ENCODE results near the gene SMAD1.
"Not testable (repeated sequence)": the region's sequence is repeated elsewhere in the genome, so short reads cannot be mapped to it uniquely, and the experiment has no call there.

Gene SMAD1

DNA sequence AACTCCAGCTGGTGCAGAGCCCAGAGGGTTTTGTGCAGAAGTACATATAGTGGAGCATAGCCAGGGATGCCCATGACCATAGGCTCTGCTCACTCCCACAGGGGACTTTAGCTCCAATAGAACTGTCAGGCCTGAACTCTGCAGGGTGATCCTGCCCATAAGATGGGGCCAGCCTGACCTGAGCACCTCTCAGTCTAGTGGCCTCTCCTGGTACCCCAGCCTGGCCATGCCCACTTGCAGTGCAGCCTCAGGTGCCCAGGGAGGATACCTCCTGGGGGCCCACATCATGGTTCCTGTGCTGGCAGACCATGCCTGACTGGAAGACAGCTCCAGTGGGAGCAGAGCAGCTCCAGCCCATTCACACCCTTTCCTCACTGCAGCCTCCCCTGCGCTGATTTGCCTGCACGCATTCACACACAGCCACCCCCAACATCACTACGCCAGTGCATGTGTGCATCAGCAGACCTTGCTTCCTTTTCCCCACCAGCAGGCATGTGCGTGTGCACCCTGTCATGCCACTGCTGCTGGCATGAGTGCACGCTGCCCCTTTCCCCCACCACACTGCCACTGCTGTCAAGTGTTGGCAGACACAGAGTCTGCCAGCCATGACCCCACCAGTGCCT is 84.5 kb downstream of the SMAD1 start:
- DNase-seq: no peak

GRCh38 chr4:145566768-145567167 is 85.1 kb downstream of the SMAD1 start:
- no peak for DNase-seq

DNA sequence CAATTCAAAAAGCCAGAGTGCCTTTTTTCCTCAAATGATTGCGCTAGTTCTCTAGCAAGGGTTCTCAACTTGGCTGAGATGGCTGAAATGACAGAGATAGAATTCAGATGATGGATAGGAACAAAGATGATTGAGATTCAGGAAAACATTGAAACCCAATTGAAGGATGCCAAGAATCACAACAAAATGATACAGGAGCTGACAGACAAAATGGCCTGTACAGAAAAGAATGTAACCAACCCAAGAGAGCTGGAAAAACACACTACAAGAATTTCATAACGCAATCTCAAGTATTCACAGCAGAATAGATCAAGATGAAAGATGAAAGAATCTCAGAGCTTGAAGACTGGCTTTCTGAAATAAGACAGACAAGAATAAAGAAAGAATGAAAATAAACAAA is 85.9 kb downstream of the SMAD1 start:
- DNase-seq: no peak

- not testable (repeated sequence) for DNase-seq
These were observed 92.9 kb downstream of the SMAD1 start for GRCh38 chr4:145574546-145574945.

DNA sequence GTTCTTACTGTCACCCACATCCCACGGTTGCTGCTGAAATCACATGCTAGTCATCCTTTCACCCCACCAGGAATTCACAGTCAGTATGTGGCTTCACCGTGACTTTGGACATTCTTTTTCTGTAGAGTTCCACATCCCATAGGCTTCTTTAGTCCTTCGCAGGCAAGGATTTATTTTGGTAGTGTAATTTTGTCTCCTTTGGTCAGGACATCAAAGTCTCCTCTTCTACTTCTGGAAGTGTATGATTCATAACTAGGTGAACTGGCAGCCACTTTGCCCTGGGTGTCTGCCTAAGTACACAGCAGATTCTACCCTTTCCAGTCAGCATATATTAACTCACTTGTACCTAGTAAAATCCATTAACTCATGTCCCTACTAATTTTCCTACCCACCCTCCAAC is 99.3 kb downstream of the SMAD1 start:
- no peak for DNase-seq

DNA sequence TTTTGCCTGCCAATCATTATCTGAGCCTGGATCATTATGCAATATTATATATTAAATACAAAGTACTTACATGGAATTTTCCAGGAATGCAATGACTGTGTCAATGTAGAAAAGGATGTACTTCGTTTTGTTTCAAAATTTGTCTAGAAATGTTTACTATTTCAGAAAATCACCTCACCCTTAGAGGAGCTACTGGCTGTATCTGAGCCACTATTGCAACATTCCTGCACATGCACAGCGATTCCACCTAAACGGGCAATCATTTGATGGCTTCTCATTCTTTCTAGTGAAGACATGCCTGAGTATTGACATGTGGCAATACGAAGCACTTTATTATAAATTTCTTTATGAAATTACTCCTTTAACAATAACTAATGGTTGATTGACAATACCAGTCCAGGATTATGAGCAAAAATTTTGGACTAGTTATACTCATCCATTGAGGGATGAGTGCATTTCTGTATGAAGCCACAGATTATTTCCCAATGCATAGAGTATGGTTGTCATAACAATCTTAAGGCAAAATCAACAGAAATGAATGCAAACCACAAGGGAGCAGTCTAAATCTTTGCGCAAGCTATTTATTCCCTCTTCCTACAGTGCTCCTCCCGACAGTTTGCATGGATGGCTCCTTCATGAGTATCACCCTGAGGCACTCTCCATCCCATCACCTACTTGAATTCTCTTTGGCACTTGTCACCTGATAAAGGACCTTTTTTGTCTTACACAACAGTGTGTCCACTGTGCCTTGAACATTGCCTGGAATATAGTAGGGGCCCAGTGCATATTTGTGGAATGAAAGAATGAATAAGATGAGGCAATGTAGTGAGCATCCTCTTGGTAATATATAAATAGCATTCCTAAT is 101.8 kb downstream of the SMAD1 start:
- DNase-seq: no peak

DNA sequence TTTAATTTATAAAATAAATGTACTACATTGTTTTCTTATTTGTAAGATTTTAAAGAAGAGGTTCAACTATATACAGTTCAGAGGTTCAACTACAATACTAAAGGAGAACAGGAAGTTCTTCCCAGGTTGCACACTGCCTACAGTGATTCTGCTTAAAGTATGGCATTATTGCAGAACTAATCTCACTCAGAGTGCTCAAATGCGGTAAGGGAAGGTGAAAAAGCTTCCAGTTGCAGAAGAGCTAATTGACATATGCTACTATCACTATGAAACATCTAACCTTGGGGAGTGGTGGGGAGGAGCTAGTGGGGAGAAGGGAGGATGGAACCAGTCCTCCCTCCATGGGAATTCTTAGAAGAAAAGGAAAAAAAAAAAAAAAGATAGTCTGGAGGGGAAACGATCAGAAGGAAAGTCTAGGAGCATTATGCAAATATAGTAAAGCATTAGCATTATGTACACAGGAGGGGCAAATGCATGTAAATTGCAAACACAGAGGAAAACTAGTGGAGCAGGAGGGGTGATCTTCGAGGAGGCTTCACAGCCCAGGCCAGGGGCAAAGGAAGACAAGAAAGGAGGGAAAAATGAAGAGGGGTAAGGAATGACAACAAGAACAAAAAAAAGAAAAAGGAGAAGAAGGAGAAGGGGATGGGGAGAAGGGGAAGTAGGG is 105.6 kb downstream of the SMAD1 start:
- no peak for DNase-seq

DNA sequence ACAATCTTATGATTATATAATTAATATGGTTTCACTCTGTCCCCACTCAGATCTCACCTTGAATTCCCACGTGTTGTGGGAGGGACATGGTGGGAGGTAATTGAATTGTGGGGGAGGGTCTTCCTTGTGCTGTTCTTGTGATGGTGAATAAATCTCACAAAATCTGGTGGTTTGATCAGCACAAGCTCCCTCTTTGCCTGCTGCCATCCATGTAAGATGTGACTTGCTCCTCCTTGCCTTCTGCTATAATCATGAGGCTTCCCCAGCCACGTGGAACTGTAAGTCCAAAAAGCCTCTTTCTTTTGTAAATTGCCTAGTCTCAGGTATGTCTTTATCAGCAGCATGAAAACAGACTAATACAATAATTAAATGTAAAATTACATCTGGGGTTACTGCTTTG is 107.7 kb downstream of the SMAD1 start:
- DNase-seq: not testable (repeated sequence)

GRCh38 chr4:145589916-145590702 is 108.5 kb downstream of the SMAD1 start:
- no peak for DNase-seq

- DNase-seq: no peak
These were observed 120.6 kb downstream of the SMAD1 start for GRCh38 chr4:145602129-145602760.

- no peak for DNase-seq
These were observed 124.3 kb downstream of the SMAD1 start for GRCh38 chr4:145605941-145606340.

Data from cerebellar nuclear complex (tissue), 1 donor.